ENCODE measurements around the gene PGF. TPM values are rescaled to one million over a fixed set of nuclear protein-coding genes. Genes with fewer than 3 reads are reported as not detected.

The PGF gene
- total RNA-seq, 3 donors from 2014 or later: 3.7 to 17.9 (median 8.2) TPM

- Histone ChIP-seq H3K27me3 (no peaks in the 10 kb centered on the region), H3K9me3 (no peaks in the 10 kb centered on the region), H3K36me3 (no peaks in the 10 kb centered on the region), H3K4me3 (no peak overlapping the region), H3K4me1 (no peaks in the 10 kb centered on the region), H3K27ac (peak overlapping the region in 1 of 2 donors; percentile 68)
- intact Hi-C loops (cut with DNase I; ENCODE audit: low total_unique reads): no loop called here
- no peak for DNase-seq (ENCODE audit: low spot score in 2 of 2)
- TF ChIP-seq CTCF (IDR thresholded peaks at IDR 0.05): no peak
- peak in 1 of 3 donors; percentile 32 for TF ChIP-seq POLR2AphosphoS5 (IDR thresholded peaks at IDR 0.05)
These were observed 17.7 kb upstream of the PGF start for GRCh38 chr14:74973003-74973653.

DNA sequence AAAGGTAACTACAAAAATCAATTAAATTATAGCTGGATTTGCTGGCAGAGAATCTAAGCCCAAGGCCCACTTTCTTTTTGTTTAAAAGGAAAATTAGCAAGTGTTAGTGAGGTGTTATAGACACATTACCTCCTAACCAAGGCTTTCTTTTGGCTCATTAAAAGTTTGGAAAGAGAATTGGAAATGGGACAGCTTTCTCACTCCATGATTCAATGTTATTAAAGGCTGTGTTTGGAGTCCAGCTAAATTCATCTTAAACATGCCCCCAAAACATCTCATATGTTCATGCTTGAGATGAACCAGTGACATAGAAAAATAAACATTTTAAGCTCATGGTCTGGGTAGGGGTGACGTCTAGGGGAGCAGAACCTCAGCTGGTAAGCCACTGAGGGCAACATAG lies 13.4 kb upstream of the PGF start:
- H3K9me3 ChIP-seq: no peaks in the 10 kb centered on the region
- H3K27me3 ChIP-seq: no peaks in the 10 kb centered on the region
- no peaks in the 10 kb centered on the region for H3K36me3 ChIP-seq
- no peak for DNase-seq (ENCODE audit: low spot score in 2 of 2)
- intact Hi-C loops (cut with DNase I; ENCODE audit: low total_unique reads): no loop called here
- TF ChIP-seq POLR2A (IDR thresholded peaks at IDR 0.05) (no peak), CTCF (IDR thresholded peaks at IDR 0.05) (no peak), POLR2AphosphoS5 (IDR thresholded peaks at IDR 0.05) (no peak)
- H3K27ac ChIP-seq: no peak overlapping the region
- H3K4me3 ChIP-seq: no peak overlapping the region
- H3K4me1 ChIP-seq: no peaks in the 10 kb centered on the region

- no peak for DNase-seq (ENCODE audit: low spot score in 2 of 2)
- H3K27me3 ChIP-seq: no peaks in the 10 kb centered on the region
- H3K4me3 ChIP-seq: no peak overlapping the region
- no peaks in the 10 kb centered on the region for H3K9me3 ChIP-seq
- no peak for TF ChIP-seq POLR2AphosphoS5 (IDR thresholded peaks at IDR 0.05)
- TF ChIP-seq CTCF (IDR thresholded peaks at IDR 0.05): no peak
- TF ChIP-seq POLR2A (IDR thresholded peaks at IDR 0.05): no peak
- no peaks in the 10 kb centered on the region for H3K36me3 ChIP-seq
- intact Hi-C loops (cut with DNase I; ENCODE audit: low total_unique reads): no loop called here
- H3K4me1 ChIP-seq: no peaks in the 10 kb centered on the region
- H3K27ac ChIP-seq: no peak overlapping the region
These were observed 10.2 kb upstream of the PGF start for GRCh38 chr14:74965486-74966153.

DNA sequence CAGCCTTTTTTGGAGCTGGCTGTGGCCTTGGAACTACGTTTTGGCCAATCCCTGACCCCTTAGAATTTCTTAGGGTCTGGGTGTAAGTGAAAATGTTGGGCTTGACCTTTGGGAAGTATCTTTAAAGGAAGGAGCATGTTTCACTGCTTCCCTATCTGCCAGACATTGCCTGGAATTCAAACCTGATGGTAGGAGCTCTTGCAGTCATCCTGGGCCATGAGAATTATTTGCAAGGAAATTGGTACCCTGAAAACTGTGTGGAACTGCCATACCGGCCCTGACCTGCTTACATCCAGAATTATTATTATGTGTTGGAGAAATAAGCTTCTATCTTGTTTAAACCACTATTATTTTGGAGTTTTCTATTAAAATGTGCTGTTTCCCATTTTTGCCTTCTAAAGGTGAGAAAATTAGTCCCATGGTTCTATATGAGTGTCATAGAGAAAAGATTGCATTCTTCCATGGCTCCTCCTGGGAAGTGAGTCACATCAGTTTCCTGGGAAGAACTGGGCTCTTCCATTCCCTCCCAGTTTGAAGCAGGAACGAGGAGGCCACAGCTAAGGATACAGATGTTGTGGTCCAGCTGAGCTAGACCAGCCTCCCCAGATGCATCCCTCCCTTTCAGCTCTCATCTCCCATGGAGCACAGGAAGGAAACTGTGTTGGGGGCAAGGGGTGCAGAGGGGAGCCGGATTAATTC lies 9.5 kb upstream of the PGF start:
- no peaks in the 10 kb centered on the region for H3K9me3 ChIP-seq
- H3K27ac ChIP-seq: peak overlapping the region in 1 of 2 donors; percentile 68
- no peaks in the 10 kb centered on the region for H3K27me3 ChIP-seq
- no peaks in the 10 kb centered on the region for H3K36me3 ChIP-seq
- DNase-seq (ENCODE audit: low spot score in 2 of 2): no peak
- no peaks in the 10 kb centered on the region for H3K4me1 ChIP-seq
- intact Hi-C loops (cut with DNase I; ENCODE audit: low total_unique reads): no loop called here
- TF ChIP-seq CTCF (IDR thresholded peaks at IDR 0.05): no peak
- TF ChIP-seq POLR2AphosphoS5 (IDR thresholded peaks at IDR 0.05): no peak
- no peak for TF ChIP-seq POLR2A (IDR thresholded peaks at IDR 0.05)
- no peak overlapping the region for H3K4me3 ChIP-seq
